ENCODE results near the gene TDRD10. TPM values are rescaled to one million over a fixed set of nuclear protein-coding genes. Genes with fewer than 3 reads are reported as not detected.

TDRD10 gene
- total and polyA plus RNA-seq, 2 of the 8 experiments (the other 6 are each of a cell fraction or from before 2014, with no cell fraction given), result 0.15 to 0.27 TPM

DNA sequence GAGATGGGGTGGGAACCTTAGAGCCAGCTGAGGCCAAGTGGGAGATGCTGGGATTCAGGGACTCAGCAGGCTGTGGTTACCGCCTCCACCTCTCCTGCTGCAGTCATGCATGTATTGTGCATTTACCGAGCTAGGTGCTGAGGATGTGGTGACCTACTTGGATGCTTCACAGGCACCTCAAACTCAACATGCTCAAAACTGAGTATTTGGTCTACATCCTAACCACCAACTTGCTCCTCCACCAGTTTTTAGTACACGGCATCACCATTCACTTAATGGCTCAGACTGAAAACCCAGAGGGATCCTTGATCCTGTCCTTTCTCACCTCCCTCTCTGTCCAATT lies 71.1 kb downstream of the TDRD10 start (continued):
- TF ChIP-seq, protein P1, sequence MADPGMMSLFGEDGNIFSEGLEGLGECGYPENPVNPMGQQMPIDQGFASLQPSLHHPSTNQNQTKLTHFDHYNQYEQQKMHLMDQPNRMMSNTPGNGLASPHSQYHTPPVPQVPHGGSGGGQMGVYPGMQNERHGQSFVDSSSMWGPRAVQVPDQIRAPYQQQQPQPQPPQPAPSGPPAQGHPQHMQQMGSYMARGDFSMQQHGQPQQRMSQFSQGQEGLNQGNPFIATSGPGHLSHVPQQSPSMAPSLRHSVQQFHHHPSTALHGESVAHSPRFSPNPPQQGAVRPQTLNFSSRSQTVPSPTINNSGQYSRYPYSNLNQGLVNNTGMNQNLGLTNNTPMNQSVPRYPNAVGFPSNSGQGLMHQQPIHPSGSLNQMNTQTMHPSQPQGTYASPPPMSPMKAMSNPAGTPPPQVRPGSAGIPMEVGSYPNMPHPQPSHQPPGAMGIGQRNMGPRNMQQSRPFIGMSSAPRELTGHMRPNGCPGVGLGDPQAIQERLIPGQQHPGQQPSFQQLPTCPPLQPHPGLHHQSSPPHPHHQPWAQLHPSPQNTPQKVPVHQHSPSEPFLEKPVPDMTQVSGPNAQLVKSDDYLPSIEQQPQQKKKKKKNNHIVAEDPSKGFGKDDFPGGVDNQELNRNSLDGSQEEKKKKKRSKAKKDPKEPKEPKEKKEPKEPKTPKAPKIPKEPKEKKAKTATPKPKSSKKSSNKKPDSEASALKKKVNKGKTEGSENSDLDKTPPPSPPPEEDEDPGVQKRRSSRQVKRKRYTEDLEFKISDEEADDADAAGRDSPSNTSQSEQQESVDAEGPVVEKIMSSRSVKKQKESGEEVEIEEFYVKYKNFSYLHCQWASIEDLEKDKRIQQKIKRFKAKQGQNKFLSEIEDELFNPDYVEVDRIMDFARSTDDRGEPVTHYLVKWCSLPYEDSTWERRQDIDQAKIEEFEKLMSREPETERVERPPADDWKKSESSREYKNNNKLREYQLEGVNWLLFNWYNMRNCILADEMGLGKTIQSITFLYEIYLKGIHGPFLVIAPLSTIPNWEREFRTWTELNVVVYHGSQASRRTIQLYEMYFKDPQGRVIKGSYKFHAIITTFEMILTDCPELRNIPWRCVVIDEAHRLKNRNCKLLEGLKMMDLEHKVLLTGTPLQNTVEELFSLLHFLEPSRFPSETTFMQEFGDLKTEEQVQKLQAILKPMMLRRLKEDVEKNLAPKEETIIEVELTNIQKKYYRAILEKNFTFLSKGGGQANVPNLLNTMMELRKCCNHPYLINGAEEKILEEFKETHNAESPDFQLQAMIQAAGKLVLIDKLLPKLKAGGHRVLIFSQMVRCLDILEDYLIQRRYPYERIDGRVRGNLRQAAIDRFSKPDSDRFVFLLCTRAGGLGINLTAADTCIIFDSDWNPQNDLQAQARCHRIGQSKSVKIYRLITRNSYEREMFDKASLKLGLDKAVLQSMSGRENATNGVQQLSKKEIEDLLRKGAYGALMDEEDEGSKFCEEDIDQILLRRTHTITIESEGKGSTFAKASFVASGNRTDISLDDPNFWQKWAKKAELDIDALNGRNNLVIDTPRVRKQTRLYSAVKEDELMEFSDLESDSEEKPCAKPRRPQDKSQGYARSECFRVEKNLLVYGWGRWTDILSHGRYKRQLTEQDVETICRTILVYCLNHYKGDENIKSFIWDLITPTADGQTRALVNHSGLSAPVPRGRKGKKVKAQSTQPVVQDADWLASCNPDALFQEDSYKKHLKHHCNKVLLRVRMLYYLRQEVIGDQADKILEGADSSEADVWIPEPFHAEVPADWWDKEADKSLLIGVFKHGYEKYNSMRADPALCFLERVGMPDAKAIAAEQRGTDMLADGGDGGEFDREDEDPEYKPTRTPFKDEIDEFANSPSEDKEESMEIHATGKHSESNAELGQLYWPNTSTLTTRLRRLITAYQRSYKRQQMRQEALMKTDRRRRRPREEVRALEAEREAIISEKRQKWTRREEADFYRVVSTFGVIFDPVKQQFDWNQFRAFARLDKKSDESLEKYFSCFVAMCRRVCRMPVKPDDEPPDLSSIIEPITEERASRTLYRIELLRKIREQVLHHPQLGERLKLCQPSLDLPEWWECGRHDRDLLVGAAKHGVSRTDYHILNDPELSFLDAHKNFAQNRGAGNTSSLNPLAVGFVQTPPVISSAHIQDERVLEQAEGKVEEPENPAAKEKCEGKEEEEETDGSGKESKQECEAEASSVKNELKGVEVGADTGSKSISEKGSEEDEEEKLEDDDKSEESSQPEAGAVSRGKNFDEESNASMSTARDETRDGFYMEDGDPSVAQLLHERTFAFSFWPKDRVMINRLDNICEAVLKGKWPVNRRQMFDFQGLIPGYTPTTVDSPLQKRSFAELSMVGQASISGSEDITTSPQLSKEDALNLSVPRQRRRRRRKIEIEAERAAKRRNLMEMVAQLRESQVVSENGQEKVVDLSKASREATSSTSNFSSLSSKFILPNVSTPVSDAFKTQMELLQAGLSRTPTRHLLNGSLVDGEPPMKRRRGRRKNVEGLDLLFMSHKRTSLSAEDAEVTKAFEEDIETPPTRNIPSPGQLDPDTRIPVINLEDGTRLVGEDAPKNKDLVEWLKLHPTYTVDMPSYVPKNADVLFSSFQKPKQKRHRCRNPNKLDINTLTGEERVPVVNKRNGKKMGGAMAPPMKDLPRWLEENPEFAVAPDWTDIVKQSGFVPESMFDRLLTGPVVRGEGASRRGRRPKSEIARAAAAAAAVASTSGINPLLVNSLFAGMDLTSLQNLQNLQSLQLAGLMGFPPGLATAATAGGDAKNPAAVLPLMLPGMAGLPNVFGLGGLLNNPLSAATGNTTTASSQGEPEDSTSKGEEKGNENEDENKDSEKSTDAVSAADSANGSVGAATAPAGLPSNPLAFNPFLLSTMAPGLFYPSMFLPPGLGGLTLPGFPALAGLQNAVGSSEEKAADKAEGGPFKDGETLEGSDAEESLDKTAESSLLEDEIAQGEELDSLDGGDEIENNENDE (IDR thresholded peaks at IDR 0.05; ENCODE audit: insufficient replicate concordance, low read length), result no peak
- TF ChIP-seq, protein P2, sequence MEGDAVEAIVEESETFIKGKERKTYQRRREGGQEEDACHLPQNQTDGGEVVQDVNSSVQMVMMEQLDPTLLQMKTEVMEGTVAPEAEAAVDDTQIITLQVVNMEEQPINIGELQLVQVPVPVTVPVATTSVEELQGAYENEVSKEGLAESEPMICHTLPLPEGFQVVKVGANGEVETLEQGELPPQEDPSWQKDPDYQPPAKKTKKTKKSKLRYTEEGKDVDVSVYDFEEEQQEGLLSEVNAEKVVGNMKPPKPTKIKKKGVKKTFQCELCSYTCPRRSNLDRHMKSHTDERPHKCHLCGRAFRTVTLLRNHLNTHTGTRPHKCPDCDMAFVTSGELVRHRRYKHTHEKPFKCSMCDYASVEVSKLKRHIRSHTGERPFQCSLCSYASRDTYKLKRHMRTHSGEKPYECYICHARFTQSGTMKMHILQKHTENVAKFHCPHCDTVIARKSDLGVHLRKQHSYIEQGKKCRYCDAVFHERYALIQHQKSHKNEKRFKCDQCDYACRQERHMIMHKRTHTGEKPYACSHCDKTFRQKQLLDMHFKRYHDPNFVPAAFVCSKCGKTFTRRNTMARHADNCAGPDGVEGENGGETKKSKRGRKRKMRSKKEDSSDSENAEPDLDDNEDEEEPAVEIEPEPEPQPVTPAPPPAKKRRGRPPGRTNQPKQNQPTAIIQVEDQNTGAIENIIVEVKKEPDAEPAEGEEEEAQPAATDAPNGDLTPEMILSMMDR (IDR thresholded peaks at IDR 0.05; ENCODE audit: control extremely low read depth in 1 of 3, insufficient read depth in 1 of 3, low read depth in 1 of 3, low read length in 3 of 3), result no peak
- TF ChIP-seq, protein P3, sequence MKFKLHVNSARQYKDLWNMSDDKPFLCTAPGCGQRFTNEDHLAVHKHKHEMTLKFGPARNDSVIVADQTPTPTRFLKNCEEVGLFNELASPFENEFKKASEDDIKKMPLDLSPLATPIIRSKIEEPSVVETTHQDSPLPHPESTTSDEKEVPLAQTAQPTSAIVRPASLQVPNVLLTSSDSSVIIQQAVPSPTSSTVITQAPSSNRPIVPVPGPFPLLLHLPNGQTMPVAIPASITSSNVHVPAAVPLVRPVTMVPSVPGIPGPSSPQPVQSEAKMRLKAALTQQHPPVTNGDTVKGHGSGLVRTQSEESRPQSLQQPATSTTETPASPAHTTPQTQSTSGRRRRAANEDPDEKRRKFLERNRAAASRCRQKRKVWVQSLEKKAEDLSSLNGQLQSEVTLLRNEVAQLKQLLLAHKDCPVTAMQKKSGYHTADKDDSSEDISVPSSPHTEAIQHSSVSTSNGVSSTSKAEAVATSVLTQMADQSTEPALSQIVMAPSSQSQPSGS (IDR thresholded peaks at IDR 0.05; ENCODE audit: low read length), result no peak

Data from H1 (cell line).